Ishikawa (cell line): ENCODE results near the gene MKLN1.

Experiments
- CEBPB ChIP-seq: IDR thresholded peaks from 2 replicates; pipeline ENCODE4 v1.6.1; 2012
- CREB1 ChIP-seq: IDR thresholded peaks from 2 replicates; pipeline ENCODE4 v1.6.1; 2012; ENCODE audit warnings: low read depth
- EGR1 ChIP-seq: IDR thresholded peaks from 2 replicates; pipeline ENCODE4 v1.6.1; 2012
- EP300 ChIP-seq: IDR thresholded peaks from 2 replicates; pipeline ENCODE4 v1.6.1; 2012; ENCODE audit warnings: borderline replicate concordance
- FOXM1 ChIP-seq: IDR thresholded peaks from 2 replicates; pipeline ENCODE4 v1.6.1; 2012; ENCODE audit warnings: low read depth, borderline replicate concordance
- NFIC ChIP-seq: IDR thresholded peaks from 2 replicates; pipeline ENCODE4 v1.6.1; 2012
- RAD21 ChIP-seq: IDR thresholded peaks from 2 replicates; pipeline ENCODE4 v1.6.1; 2012; ENCODE audit warnings: low read depth
- TAF1 ChIP-seq: IDR thresholded peaks from 2 replicates; pipeline ENCODE4 v1.6.1; 2012; ENCODE audit warnings: low read depth, mild to moderate bottlenecking
- TCF12 ChIP-seq: IDR thresholded peaks from 2 replicates; pipeline ENCODE4 v1.6.1; 2012; ENCODE audit warnings: low read depth
- TEAD4 ChIP-seq: IDR thresholded peaks from 2 replicates; pipeline ENCODE4 v1.6.1; 2012
- YY1 ChIP-seq: IDR thresholded peaks from 2 replicates; pipeline ENCODE4 v1.6.1; 2012; ENCODE audit warnings: low read depth
- ZBTB7A ChIP-seq: IDR thresholded peaks from 2 replicates; pipeline ENCODE4 v1.6.1; 2012; ENCODE audit warnings: low read depth
- TF ChIP-seq, protein P1 (sequence below): IDR thresholded peaks from 2 replicates; pipeline ENCODE4 v1.6.1; 2012; ENCODE audit warnings: low read depth, mild to moderate bottlenecking
- TF ChIP-seq, protein P2 (sequence below): IDR thresholded peaks from 2 replicates; pipeline ENCODE4 v1.6.1; 2012
- TF ChIP-seq, protein P3 (sequence below): IDR thresholded peaks from 2 replicates; pipeline ENCODE4 v1.6.1; 2012

The MKLN1 gene

DNA sequence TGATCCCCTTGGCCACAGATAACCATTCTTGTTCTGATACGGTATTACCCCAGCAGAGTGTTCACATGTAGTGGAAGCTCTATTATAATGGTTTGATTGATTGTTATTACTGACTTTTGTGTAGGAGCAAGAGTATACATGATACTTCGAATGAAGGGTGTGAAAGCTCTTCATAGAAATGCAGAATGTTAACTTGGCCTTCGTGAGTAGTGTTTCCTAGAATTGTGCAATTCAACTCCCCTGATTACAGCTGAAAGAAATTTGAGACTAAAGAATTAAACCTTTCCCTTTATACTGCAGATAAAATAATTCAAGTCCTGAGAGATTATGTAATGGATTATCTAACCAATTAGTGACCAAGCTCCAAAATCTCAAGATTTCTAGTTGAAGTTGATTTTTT, 38.2 kb downstream of the MKLN1 start:
- TF ChIP-seq CREB1 (no peak), NFIC (no peak), RAD21 (no peak), CEBPB (peak; percentile 63; the same call in 1 of the 2 replicates), TEAD4 (no peak), ZBTB7A (no peak)
- TF ChIP-seq, protein P1, sequence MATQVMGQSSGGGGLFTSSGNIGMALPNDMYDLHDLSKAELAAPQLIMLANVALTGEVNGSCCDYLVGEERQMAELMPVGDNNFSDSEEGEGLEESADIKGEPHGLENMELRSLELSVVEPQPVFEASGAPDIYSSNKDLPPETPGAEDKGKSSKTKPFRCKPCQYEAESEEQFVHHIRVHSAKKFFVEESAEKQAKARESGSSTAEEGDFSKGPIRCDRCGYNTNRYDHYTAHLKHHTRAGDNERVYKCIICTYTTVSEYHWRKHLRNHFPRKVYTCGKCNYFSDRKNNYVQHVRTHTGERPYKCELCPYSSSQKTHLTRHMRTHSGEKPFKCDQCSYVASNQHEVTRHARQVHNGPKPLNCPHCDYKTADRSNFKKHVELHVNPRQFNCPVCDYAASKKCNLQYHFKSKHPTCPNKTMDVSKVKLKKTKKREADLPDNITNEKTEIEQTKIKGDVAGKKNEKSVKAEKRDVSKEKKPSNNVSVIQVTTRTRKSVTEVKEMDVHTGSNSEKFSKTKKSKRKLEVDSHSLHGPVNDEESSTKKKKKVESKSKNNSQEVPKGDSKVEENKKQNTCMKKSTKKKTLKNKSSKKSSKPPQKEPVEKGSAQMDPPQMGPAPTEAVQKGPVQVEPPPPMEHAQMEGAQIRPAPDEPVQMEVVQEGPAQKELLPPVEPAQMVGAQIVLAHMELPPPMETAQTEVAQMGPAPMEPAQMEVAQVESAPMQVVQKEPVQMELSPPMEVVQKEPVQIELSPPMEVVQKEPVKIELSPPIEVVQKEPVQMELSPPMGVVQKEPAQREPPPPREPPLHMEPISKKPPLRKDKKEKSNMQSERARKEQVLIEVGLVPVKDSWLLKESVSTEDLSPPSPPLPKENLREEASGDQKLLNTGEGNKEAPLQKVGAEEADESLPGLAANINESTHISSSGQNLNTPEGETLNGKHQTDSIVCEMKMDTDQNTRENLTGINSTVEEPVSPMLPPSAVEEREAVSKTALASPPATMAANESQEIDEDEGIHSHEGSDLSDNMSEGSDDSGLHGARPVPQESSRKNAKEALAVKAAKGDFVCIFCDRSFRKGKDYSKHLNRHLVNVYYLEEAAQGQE = no peak
- TF ChIP-seq, protein P2, sequence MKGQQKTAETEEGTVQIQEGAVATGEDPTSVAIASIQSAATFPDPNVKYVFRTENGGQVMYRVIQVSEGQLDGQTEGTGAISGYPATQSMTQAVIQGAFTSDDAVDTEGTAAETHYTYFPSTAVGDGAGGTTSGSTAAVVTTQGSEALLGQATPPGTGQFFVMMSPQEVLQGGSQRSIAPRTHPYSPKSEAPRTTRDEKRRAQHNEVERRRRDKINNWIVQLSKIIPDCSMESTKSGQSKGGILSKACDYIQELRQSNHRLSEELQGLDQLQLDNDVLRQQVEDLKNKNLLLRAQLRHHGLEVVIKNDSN = no peak

DNA sequence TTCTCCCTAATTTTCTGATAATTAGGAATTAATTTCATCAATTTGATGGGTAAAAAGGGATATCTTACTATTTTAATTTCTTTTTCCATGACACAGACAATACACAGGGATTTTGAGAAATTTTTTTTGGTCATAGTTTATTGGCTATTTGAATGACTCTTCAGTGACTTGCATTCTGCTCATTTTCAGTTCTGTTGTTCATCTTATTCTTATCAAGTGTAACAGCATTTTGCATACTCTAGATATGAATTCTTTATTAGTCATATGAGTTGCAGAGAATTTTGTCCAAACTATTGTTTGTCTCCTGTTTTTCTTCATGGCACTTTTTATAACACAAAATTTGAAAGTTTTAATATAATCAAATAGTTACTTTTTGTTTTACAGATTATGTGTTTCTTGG, 41.7 kb downstream of the MKLN1 start:
- no peak for TF ChIP-seq EP300
- TF ChIP-seq CREB1 = no peak
- no peak for TF ChIP-seq EGR1
- TF ChIP-seq FOXM1 = no peak
- TF ChIP-seq ZBTB7A = no peak
- TF ChIP-seq, protein P1 = no peak
- no peak for TF ChIP-seq CEBPB
- TF ChIP-seq, protein P3, sequence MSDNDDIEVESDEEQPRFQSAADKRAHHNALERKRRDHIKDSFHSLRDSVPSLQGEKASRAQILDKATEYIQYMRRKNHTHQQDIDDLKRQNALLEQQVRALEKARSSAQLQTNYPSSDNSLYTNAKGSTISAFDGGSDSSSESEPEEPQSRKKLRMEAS = no peak
- no peak for TF ChIP-seq TAF1
- TF ChIP-seq NFIC = no peak
- TF ChIP-seq TCF12 = no peak
- TF ChIP-seq YY1 = no peak

DNA sequence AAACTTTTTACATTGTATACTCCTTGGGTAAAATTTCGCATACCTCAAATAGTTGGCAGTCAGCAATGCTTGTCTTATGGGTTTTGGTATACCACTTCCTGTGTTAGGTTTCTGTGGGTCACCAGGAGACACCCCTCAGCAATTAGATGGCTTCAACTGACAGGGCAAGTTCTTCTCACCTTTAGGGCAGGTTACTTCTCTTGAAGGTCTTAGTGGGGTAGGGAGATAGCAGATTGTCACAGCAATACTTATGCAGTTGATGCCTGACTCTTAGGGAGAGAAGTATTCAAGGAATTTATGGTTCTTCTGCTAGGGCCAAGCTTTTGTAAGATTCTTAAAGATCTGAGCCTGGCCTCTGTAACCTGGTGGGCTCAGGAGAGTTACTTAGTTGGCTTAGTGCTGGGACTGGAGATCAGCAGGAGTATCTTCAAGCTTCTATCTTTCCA, 42.9 kb downstream of the MKLN1 start:
- TF ChIP-seq TEAD4 = peak; percentile 93
- peak; percentile 56 for TF ChIP-seq TCF12
- TF ChIP-seq, protein P3 = no peak; the same call in 1 of the 2 replicates
- no peak for TF ChIP-seq YY1
- TF ChIP-seq NFIC = peak; percentile 75
- peak; percentile 75 for TF ChIP-seq EP300
- TF ChIP-seq FOXM1 = 0 out of 2 replicates have a peak, but pooled peaks have one; percentile 47

DNA sequence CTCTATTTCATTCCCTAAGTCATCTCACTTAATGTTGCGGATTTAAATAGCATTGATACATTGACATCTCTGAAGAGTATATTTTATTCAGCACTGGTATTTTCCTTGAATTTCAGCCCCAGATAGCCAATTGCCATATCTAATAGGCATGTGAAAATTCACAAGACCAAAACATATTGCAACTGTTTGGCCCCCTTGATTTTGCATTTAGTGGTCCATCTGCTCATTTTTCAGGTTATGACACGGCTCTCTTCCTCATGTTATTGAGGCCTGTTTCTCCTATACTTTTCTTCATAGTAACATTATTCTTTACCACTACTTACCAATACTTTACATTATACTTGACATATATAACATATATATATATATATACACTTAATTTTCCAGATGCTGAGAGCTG, 43.7 kb downstream of the MKLN1 start:
- TF ChIP-seq, protein P3 = no peak
- no peak for TF ChIP-seq ZBTB7A
- TF ChIP-seq FOXM1 = no peak
- TF ChIP-seq CREB1 = no peak
- TF ChIP-seq EP300 = no peak
- TF ChIP-seq, protein P1 = no peak
- no peak for TF ChIP-seq YY1
- TF ChIP-seq NFIC = no peak
- no peak for TF ChIP-seq TAF1
- no peak for TF ChIP-seq EGR1
- TF ChIP-seq TEAD4 = no peak
- TF ChIP-seq, protein P2 = no peak
- no peak for TF ChIP-seq TCF12
- no peak for TF ChIP-seq CEBPB
- TF ChIP-seq RAD21 = no peak

DNA sequence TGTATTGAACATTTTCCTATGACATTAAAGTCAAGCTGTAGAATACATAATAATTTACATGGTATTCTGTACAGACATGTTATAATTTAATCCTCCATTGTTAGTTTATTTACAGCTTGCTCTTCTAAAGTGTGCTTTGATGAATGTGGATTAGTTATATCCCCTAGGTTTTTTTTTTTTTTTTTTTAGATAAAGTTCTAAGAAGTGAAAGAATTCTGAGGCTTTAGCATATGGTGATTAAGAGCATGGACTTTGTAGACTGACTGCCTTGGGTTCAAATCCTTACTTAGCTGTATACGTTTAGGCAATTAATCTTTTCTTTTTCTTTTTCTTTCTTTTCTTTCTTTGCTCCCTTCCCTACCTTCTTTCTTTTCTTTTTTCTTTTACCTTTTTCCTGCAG, 44.9 kb downstream of the MKLN1 start:
- no peak for TF ChIP-seq FOXM1
- TF ChIP-seq, protein P3 = no peak
- no peak for TF ChIP-seq EP300
- TF ChIP-seq TAF1 = no peak
- no peak for TF ChIP-seq CEBPB
- TF ChIP-seq TCF12 = no peak
- TF ChIP-seq, protein P1 = no peak
- TF ChIP-seq CREB1 = no peak
- no peak for TF ChIP-seq NFIC
